Measurements from ENCODE around the gene RBPJL. TPM values are rescaled to one million over a fixed set of nuclear protein-coding genes. Genes with fewer than 3 reads are reported as not detected.

Gene RBPJL
- total and polyA plus RNA-seq, 7 donors = 0.04 to 0.22 (median 0.04) TPM; not detected in 4

DNA sequence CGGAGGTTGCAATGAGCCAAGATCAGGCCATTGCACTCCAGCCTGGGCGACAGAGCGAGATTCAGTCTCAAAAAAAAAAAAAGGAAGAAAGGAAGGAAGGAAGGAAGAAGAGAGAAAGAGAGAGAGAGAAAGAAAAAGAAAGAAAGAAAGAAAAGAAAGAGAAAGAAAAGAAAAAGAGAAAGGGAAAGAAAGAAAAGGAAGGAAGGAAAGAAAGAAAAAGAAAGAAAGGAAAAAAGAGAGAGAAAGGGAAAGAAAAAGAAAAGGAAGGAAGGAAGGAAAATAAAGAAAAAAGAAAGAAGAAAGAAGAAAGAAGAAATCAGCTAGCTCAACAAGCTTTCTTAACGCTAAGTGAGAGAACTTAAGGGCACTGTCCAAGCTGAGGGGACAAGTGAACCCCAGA, 9.0 kb downstream of the RBPJL start:
- WGBS, 3 donors = 86 to 91% (median 88%) methylated on average over 4 of the region's 4 CpGs
- intact Hi-C loops (cut with DNase I) = no loop called here
- peaks cover 0 to 49% (median 11%) of the 10 kb centered on the region in 3 donors for H3K27me3 ChIP-seq (ENCODE audit: insufficient read depth in 3 of 3, low read length in 2 of 3)

DNA sequence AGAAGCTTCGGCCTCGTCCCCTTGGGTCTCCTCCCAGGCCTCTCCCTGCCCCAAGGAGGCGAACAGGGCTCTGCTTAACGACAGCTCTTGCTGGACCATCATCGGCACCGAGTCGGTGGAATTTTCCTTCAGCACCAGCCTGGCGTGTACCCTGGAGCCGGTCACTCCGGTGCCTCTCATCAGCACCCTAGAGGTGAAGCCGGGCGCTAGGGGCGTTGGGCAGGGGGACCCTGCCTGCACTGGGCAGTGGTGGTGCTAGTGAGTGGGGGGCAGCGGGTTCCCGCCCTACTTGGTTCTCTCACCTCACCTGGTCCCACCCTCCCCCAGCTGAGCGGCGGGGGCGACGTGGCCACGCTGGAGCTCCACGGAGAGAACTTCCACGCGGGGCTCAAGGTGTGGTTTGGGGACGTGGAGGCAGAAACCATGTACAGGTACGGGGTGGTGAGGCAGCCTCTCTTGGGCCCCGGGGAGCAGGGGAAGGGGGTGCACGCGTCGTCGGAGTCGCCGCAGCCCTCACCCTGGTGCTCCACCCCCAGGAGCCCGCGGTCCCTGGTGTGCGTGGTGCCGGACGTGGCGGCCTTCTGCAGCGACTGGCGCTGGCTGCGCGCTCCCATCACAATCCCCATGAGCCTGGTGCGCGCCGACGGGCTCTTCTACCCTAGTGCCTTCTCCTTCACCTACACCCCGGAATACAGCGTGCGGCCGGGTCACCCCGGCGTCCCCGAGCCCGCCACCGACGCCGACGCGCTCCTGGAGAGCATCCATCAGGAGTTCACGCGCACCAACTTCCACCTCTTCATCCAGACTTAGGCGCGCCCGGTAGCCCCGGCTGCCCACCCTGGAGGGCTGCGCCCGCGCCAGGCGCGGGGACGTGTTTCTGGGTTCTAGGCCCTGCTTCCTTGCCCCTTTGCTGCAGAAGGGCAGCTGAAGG, 9.8 kb downstream of the RBPJL start:
- Histone ChIP-seq H3K27me3 (ENCODE audit: insufficient read depth in 3 of 3, low read length in 2 of 3) (peaks cover 0 to 43% (median 11%) of the 10 kb centered on the region in 3 donors), H3K36me3 (ENCODE audit: insufficient read depth in 1 of 2, low read depth in 1 of 2) (no peaks in the 10 kb centered on the region), H3K27ac (no peak overlapping the region), H3K4me3 (no peak overlapping the region), H3K9me3 (no peaks in the 10 kb centered on the region), H3K4me1 (no peaks in the 10 kb centered on the region)
- DNase-seq = peak in 1 of 2 donors; percentile 41
- 18 to 26% (median 22%) methylated on average over 68 to 71 of the region's 71 CpGs for WGBS, 3 donors
- ATAC-seq = no peak
- intact Hi-C loops (cut with DNase I) = no loop called here
- TF ChIP-seq, protein P1, sequence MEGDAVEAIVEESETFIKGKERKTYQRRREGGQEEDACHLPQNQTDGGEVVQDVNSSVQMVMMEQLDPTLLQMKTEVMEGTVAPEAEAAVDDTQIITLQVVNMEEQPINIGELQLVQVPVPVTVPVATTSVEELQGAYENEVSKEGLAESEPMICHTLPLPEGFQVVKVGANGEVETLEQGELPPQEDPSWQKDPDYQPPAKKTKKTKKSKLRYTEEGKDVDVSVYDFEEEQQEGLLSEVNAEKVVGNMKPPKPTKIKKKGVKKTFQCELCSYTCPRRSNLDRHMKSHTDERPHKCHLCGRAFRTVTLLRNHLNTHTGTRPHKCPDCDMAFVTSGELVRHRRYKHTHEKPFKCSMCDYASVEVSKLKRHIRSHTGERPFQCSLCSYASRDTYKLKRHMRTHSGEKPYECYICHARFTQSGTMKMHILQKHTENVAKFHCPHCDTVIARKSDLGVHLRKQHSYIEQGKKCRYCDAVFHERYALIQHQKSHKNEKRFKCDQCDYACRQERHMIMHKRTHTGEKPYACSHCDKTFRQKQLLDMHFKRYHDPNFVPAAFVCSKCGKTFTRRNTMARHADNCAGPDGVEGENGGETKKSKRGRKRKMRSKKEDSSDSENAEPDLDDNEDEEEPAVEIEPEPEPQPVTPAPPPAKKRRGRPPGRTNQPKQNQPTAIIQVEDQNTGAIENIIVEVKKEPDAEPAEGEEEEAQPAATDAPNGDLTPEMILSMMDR (IDR thresholded peaks at IDR 0.05) = no peak

More for the DNA sequence above, 9.0 kb downstream of the RBPJL start:
- no peaks in the 10 kb centered on the region for H3K4me1 ChIP-seq
- H3K27ac ChIP-seq = no peak overlapping the region
- no peak overlapping the region for H3K4me3 ChIP-seq
- no peaks in the 10 kb centered on the region for H3K9me3 ChIP-seq
- TF ChIP-seq, protein P1 (IDR thresholded peaks at IDR 0.05) = no peak
- no peaks in the 10 kb centered on the region for H3K36me3 ChIP-seq (ENCODE audit: insufficient read depth in 1 of 2, low read depth in 1 of 2)
- ATAC-seq (no peak), DNase-seq (no peak)

DNA sequence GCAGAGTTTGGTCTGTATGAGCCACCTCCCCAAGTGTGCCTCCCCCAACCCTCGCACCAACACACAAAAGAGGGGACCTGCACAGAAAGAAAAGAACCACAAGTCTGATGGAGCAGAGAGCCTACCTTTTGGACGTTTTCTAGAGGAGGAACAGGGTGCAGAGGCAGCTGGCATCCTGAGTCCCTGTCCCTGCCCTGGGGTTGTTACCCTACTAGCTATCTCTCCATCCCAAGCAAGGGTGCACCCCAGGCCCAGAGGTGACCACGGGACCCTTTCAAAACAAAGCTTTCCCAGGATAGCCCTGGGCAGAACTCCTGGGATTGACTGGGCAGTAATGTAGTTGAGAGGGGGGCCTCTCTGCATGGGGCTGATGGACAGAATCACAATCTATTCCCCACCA, 11.2 kb downstream of the RBPJL start:
- TF ChIP-seq, protein P1 (IDR thresholded peaks at IDR 0.05) = no peak
- Histone ChIP-seq H3K9me3 (no peaks in the 10 kb centered on the region), H3K27ac (no peak overlapping the region), H3K27me3 (ENCODE audit: insufficient read depth in 3 of 3, low read length in 2 of 3) (peaks cover 0 to 34% (median 8%) of the 10 kb centered on the region in 3 donors), H3K4me3 (no peak overlapping the region), H3K4me1 (no peaks in the 10 kb centered on the region), H3K36me3 (ENCODE audit: insufficient read depth in 1 of 2, low read depth in 1 of 2) (no peaks in the 10 kb centered on the region)
- DNase-seq (peak in 1 of 2 donors; percentile 15), ATAC-seq (no peak)
- intact Hi-C loops (cut with DNase I) = loop anchor here in 1 of 2 donors (2.0 kb wide), 3 partner anchors 57 to 453 kb away; no protein-coding TSS in a partner anchor
- 59 to 71% (median 67%) methylated on average over 2 to 3 of the region's 3 CpGs for WGBS, 3 donors

DNA sequence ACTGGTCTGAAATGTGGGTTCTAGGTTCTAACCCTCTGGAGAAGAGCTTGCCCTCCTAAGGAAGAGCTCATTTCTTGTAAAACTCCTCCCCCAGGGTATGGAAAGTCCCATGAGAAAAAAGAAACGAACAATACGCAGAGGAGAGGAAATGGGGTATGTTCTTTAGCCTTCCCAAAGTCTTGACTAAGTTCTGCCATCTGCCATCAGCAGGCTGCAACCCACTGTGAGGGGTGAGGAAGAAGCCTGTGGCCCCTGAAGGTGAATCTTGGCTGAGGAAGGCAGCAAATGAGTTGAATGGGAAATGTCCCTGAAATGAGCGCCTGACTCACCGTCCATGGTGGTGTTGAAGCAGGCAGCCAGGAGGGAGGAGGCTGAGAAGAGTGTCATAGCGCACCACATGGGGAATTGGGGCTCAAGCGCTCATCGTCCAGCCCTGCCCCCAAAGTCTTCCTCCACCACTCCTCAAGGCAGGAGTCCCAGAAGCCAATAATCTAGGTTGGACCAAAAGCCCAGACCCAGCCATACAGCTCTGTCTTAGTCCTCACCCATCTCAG, 11.8 kb downstream of the RBPJL start:
- H3K4me3 ChIP-seq = no peak overlapping the region
- H3K36me3 ChIP-seq (ENCODE audit: insufficient read depth in 1 of 2, low read depth in 1 of 2) = no peaks in the 10 kb centered on the region
- H3K27ac ChIP-seq = no peak overlapping the region
- intact Hi-C loops (cut with DNase I) = loop anchor here in 1 of 2 donors (2.0 kb wide), 3 partner anchors 56 to 452 kb away; no protein-coding TSS in a partner anchor
- peaks cover 0 to 34% (median 8%) of the 10 kb centered on the region in 3 donors for H3K27me3 ChIP-seq (ENCODE audit: insufficient read depth in 3 of 3, low read length in 2 of 3)
- H3K9me3 ChIP-seq = no peaks in the 10 kb centered on the region
- TF ChIP-seq, protein P1 (IDR thresholded peaks at IDR 0.05) = no peak
- 72 to 74% (median 73%) methylated on average over 7 of the region's 7 CpGs for WGBS, 3 donors
- ATAC-seq (no peak), DNase-seq (peak in 1 of 2 donors; percentile 27)
- H3K4me1 ChIP-seq = no peaks in the 10 kb centered on the region
